Colon (tissue), 2 donors: ENCODE results near the gene ACTRT2.

Source experiments
- FAIRE-seq: peaks from 2 replicates; lab custom pipeline; 2012; peaks lifted over from hg19 to GRCh38; lab: Jason Lieb, UNC
- donor health status: control.
- donor health status: control.

ACTRT2 gene

DNA sequence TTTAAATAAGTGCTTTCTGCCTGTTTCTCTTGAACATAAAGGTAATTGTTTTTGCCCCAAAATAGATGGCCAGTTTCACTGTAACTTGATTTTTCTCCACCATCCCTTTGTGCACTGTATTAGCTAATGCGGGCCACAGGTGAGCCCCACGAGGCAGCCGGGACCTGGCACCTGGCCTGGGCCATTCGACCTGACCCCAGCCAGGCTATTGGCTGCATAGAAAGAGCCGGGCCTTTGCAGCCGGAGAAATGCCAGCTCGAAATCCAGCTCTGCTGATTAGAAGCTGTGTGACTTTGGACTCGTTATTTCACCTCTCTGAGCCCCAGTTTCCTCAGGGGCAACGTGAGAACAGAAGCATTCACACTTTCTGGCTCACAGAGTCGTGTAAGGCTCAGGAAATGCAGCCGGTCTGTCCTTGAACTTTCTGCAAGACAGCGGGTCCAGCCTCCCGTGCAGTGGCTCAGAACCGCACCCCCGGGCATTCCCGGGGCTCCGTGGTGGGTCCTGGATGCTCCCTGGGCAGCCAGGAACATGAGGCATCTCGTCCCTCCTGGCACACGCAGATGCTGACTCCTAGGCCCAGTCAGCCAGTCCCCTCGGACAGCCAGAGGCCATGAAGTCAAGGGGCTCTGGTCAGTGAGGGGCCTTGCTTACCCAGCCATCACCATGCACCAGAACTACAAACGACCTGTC, 37.4 kb upstream of the ACTRT2 start:
- no peak for FAIRE-seq

DNA sequence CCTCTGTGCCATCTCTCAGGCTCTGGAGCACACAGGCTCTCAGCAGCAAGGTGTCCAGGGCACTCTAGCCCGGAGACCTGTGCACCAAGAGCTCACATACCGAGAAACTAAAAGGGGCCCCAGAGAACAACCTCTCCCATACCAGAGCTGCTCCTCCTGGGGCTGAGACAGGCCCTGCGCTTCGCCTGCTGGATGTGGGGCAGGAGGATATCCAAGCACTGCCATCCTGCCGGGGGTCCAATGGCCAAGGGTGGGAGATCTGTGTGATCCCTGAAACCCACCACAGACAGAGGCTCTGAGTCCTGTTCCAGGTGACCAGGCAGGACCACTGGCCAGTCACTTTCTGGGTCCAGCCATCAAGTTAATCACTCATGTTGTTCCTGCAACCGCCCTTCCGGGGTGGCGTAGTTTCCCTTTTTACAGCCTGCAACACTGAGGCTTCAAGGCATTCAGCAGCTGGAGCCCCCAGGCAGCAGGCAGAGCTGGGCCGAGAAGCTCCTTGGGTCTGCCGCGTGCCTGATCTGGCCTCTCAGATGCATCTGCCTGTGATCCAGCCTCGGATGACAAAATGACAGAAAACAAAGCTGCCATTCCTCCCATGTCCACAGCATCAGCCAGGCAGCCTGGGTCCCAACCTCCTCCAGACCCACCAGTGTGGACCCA, 36.7 kb upstream of the ACTRT2 start:
- FAIRE-seq = no peak

DNA sequence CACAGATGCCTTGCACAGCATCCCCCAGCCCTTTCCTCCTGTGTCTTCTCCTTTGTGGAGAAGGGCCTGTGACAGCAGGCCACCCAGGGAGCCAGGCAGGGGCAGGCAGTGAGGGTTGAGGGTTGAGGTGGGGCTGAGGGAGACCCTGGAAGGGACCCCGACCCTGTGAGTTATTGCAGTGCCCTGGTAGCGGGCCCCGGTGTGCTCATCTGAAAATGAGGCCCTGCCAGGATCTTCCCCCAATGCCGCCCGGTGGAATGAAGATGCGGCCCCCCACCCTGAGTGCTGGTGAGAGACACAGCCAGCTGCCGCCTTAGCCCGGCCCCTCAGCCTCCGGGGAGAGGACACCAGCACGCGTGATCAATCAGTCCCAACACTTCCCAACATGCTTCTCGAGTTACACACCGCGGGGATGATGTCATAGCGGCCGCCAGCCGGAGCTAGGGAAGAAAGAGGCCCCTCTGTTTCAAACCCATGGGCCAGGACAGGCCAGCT, 36.2 kb upstream of the ACTRT2 start:
- no peak for FAIRE-seq

DNA sequence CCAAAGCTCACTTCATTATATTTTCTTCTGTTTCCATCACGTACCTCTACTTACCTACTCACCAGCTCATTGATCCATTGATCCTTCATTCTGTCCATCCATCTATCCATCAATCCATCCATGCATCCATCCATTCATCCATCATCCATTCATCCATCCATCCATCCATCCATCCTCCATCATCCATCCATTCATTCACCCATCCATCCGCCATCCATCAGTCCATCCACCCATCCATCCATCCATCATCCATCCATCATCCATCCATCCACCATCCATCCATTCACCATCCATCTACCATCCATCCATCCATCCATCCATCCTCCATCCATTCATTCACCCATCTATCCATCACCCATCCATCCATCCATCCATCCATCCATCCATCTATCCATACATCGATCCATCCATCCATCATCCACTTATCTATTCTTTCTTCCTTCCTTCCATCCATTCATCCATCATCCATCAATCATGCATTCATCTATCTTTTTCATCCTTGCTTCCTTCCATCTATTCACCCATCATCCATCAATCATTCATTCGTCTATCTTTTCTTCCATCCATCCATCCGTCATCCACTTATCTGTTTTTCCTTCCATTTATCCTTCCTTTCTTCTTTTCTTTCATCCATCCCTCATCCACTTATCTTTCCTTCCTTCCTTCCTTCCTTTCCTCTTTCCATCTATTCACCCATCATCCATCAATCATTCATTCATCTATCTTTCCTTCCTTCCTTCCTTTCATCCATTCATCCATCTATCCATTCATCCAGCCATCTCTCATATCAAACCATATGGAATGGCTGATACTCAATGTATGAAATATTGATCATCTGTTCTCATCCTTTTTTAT, 35.3 kb upstream of the ACTRT2 start:
- no peak for FAIRE-seq

DNA sequence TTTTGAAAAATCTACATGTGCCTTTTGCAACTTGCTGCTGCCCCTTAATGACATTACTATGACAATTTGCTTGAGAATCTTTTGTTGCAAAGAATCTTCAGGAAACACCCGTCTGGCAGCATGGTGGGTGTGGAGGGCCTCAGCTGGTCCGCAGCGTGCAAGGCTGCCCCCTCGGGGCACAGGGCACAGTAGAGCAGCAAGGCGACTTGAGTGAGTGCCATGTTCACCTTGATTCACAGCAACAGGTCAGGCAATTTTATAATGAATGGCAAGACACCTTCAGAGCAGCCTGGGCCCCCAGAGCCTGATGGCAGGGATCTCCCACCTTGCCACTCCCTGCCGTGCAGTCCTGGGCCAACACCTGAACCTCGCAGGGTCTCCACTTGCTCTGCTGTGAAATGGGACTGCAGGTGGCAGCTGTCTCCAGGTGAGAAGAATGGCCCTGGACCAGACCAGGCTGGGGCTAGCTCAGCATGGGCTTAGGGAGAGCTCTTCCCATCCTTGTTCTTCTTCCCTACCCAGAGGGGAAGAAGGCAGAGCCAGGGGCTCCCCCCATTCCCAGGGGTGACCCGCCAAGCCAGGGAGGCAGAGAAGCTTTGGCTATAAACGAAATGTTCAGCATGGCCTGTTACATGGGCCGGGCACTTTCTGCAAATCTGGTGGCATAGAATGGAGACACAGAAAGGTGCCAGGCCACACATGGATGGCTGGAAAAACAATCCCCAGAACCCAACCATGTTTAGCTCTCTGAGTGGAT, 34.5 kb upstream of the ACTRT2 start:
- no peak for FAIRE-seq

DNA sequence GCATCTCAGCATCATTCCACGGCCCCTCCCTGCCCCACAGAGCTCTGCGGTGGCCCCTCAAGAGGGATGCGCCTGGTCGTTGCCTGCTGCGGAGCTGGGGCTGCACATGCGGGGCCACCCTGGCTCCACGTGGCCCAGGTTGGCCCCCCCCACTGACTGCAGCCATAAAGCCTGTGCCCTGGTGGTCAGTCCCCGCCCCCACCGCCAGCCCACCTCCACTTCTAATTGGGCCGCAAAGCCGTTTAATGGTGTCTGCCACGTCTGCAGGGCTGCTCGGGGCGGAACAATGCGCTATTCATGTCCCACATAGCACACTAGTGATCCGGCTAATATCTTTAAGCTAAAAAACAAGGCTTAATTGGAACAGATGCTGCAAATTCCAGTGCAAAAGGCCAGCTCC, 33.5 kb upstream of the ACTRT2 start:
- no peak for FAIRE-seq

DNA sequence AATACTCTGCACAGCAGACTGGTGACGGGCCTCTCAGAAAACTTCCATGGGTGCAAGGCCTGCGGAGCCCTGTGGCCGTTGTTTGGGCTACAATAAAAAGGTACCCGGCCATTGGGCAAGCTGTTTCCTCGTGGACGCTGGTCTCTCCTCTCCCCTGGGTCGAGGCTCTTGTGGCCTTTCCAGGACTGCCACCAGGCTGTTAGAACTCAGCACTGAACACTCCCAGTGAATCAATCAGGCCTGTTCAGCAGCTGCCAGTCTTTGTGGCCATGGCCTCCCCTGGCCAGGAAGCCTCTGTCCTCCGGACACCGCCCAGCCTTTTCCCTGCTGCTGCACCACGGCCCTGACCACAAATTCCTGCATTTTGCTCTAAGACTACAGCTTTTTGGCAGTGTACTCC, 33.0 kb upstream of the ACTRT2 start:
- no peak for FAIRE-seq

DNA sequence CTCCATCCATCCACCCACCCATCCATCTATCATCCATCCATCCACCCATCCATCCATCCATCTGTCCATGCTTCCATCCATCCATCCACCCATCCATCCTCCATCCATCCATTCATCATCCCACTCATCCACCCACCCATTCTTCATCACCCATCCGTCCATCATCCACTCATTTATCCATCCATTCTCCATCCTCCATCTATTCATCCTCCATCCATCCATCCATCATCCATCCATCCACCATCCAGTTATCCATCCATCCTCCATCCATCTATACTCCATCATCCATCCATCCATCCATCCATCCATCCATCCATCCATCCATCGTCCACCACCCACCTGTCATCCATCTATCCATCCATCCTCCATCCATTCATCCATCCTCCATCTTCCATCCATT, 32.1 kb upstream of the ACTRT2 start:
- no peak for FAIRE-seq

DNA sequence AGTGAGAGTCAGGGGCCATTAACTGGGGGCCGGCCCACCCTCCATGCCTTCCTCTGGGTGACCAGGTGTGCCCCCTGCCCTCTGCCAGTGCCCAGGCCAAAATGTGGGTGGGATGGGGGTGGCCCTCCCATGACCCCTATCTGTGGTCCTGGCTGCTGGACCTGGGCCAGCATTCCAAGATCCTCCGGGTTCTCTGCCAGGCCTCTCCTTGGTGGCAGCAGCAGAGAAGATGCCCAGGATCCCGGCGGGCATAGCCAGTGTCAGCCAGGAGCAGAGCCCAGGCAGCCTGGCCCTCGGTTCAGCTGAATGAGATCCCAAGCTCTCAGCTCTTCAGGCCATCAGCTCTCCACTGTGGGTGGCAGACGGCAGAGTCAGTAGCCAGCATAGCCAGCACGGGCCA, 31.3 kb upstream of the ACTRT2 start:
- FAIRE-seq = no peak

DNA sequence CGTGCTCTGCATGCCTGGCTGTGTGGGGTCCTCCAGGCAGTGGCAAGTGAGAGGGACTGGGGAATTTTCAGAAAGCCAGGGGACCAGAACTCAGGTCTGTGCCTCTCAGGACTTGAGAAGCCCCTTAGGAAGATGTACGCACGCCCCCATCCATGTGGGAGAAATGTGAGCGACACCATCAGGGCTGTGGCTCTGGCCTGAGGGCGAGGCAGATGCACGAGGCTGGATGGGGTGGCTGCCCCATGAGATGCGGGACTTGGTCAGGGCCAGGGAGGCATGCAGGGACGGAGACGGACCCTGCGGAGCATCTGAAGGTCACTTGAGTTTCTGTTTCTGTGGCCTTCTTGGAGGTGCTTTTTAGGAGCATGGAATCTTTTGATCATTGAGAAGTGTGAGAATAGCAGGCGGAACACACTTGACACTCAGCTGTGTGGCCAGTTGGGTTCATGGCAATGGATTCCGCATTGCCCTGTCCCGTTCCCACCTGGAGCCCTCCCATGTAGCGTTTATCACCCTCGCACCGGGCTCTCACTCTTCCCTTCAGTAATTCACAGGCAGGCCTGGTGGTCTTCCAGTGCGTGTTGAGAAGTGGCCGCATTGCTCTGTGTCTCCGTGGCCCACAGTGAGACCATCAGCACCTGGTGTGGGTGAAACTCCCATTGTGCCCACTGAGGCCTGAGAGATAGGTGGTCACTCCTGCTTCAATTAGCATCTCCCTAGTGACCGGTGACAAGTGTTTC, 30.7 kb upstream of the ACTRT2 start:
- no peak for FAIRE-seq

DNA sequence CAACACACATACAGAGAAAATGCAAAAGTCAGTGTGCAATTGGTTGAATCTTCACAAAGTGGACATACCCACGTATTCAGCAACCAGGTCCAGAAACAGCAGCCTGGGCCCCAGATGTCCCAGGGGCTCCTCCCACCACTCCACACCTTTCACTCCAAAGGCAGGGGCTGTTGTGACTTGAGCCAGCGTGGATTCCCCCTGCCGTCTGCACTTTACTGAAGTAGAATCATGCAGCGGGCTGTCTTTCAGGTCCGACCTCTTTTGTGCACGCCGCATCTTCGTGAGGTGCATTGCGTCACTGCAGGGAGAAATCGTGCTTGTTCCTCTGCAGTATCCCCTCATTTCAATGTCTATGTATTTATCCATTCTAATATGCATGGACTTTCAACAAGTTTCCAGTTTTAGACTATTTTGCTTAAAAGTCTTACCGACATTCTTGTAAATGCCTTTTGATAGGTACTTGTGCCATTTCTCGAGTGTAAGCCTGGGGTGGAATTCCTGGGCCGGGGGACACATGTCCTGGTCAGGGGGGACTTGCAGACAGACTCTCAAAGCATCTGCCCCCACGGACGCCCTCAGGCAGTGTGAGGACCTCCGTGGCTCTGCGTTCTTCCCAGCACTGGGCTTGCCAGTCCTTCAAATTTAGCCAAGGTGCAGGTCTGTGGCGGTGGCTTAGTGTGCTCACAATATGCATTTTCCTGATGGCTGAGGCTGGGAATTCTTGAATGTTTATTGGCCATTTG, 29.3 kb upstream of the ACTRT2 start:
- FAIRE-seq = no peak

DNA sequence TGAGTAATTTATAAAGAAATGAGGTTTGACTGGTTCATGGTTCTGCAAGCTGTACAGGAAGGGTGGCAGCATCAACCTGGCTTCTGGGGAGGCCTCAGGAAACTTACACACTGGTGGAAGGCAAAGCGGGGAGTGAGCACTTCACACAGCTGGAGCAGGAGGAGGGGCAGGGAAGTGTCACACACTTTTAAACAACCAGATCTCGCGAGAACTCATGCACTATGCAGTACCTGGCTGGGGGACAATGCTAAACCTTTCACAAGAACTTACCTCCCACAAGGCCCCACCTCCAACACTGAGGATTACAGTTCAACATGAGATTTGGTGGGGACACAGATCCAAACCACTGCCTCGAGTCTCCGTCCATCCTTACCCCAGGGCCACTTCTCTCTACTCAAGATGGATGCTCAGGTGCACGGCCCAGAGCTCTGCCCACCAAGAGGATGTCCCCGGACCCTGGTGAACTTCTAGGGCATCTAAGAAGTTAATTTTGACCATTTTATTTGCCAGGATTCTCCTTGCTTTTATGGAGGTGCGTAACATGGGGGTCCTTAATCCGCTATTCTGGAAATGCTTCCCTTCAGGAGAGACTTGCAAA, 22.7 kb upstream of the ACTRT2 start:
- no peak for FAIRE-seq

DNA sequence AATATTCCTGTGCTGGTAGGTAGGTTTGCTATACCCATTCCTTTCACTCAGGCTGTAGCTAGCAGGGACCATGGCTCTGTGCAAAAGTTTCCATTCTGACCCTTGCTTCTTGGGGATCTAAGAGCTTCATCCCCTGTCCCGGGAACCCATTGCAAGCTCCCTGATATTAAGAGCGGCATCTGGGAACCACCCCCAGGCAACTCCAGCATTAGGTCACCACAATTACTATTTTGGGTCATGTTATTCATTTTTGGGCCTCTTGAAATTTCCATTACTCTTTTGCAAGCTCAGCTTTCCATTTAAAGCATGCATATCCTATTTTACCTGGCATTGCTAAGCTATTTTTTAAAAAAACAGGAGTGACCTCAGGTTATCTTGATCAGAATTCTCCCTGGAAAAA, 22.1 kb upstream of the ACTRT2 start:
- FAIRE-seq = no peak

DNA sequence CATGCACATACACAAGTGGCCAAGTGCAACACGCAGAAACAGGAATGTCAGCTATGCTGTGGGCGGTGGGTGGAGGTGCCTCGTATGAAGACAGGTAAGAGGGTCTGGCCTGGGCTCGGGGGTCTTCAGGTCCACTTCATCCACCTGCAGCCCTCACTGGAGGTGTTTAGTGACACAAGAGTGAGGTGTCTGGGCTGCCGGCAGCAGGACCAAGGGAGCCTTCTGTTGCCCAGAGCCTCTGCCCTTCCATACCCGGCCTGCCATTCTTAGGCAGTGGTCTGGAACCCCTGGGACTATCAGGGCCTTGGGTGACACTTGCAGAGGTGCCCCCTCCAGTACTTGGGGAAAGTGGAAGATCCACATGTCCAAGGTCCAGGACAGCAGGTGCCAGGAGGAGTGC, 21.7 kb upstream of the ACTRT2 start:
- FAIRE-seq = no peak

DNA sequence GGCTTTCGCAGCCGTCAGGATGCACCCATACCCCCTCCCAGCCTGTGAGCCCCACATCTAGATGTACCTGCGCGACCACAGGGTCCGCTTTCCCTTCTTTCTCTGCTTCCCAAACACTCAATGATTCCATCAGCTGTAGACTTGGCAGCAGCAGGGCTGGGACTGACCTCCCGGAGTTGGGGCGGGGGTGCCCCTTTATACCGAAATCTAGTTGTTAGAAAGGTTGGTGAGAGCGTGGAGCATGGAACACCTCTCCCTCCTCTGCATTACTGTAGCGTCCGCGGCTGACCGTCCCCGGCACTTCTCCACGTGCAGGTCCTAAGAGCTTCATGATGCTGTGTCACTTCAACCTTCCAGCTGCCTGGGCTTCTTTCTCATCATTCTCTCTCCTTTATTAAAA, 21.1 kb upstream of the ACTRT2 start:
- FAIRE-seq = no peak

DNA sequence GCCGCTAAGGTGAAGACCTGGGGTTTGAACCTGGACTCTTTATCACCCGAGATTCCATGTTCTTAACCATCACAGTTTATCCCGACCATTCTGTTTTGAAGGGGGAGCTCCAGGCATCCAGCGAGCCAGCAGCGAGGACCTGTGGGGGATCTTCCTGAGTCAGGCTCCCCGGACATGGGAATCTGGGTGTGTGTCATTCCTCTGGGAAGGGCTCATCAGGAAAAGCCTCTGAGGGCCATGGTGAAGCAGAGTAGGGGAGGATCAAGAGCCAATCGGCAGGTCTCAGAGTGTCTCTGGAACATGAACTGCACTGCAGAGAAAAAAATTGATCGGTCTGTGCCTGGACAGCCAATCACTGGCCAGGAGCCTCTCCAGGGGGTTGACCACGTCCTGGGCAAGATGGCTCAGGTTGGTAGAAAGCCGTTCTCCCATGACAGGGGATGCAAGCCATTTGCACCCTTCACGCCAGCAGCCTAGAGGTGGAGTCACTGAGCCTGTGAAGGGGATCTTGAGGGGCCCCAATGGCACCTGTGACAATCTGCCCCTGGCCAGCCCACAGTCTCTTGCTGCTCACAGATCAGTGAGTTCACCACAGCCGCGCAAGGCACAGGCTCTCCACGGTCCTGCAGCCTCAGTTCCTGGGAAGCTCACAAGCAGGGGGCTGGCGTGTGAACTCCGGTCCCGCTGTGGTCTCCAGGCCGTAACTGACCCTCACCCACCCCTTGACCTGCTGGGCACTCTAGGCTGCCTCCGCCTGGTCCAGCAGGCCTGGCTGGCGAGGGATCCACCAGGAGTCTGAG, 20.4 kb upstream of the ACTRT2 start:
- no peak for FAIRE-seq

DNA sequence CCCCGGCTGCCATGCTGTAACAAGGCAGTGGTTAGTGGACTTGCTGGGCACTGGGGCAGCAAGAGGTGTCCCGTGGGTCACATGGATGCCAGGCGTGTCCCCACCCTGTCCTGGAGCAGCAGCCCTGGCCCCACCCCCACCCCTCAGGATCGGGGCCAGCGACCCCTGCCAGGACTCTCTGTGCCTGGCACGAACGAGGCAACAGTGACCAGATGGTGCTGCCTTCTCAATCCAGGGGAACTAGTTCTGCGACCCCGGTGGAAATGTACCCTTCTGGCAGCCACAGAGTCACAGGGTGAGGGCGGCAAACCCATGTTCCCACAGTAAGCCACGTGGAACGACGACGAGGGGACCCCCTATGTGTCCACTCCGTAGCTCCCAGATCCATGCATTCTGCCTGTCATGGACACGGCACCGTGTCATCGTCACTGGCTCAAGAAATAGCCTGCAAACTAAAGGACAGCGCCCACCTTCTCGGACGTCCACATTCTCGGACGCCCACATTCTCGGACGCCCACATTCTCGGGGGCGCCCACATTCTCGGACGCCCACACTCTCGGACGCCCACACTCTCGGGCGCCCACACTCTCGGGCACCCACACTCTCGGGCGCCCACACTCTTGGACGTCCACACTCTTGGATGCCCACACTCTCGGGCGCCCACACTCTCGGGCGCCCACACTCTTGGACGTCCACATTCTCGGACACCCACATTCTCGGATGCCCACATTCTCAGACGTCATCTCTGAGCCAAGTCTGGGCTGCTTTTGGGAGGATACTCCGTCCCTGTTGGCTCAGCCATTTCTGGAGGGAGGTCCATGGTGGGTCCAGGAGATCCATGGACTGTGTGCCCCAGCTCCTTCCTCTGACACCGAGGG, 19.6 kb upstream of the ACTRT2 start:
- no peak for FAIRE-seq

DNA sequence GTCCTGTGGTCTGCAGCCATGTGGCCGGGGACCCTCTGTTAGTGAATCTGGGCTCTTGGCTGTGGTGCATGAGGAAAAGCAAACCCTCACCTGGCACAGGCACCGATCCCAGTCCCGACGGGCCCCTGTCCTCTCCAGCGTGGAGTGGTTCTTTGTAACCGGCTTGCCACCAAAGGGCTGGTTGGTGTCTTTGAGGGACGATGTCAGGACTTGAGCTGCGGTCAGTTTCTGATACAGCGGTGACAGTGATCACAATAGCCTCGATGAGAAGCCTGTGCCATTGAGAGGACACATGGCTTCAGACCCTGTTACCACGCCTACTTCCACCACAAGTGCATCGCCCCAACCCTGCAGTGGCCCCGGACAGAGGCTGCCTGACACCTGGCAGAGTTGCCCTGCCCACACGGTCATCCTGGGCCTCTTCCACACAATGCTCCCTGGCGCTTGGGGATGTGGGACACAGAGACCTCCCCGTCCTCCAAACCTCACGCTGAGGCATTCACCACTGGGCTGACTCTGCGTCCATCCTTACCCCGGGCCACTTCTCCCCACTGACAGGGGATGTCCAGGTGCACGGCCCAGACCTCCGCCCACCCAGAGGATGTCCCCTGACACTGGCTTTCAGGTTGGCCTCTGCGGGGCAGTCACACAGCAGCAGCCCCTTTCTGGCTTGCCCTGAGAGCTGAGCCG, 18.8 kb upstream of the ACTRT2 start:
- no peak for FAIRE-seq
